HUDEP-2 (cell line): ENCODE measurements around the gene CYB5RL.
"Not testable (repeated sequence)": the region's sequence is repeated elsewhere in the genome, so short reads cannot be mapped to it uniquely, and the experiment has no call there.

ENCODE experiments used
- DNase-seq, 76 experiments: peaks; one replicate each; lab custom pipeline; 2025; ENCODE audit not compliant: unreplicated experiment in 76 of 76; lab: John Stamatoyannopoulos, UW

CYB5RL gene

GRCh38 chr1:54199765-54200518, at the start of gene CYB5RL, which contains the start of gene MRPL37:
CYB5RL (minus strand) TSS chr1:54200030; CDS start chr1:54195616, 4,414 bp downstream.
MRPL37 (plus strand) TSS chr1:54200167; CDS start chr1:54200244, 77 bp downstream.
- DNase-seq, result peak in 74 of 76 experiments; percentile 38 to 96 (median 88)

GRCh38 chr1:54248966-54249365, 49.1 kb upstream of the CYB5RL start:
- DNase-seq, result no peak

GRCh38 chr1:54247863-54248515, 48.2 kb upstream of the CYB5RL start:
- no peak for DNase-seq

GRCh38 chr1:54246116-54246721, 46.4 kb upstream of the CYB5RL start:
- no peak for DNase-seq

GRCh38 chr1:54245501-54245900, 45.7 kb upstream of the CYB5RL start:
- DNase-seq, result no peak

- no peak for DNase-seq
Measured at GRCh38 chr1:54244655-54245054, 44.8 kb upstream of the CYB5RL start.

- DNase-seq, result no peak
Measured at GRCh38 chr1:54243022-54243421, 43.2 kb upstream of the CYB5RL start.

GRCh38 chr1:54241364-54241763, 41.5 kb upstream of the CYB5RL start:
- DNase-seq, result no peak

- DNase-seq, result no peak
Measured at GRCh38 chr1:54240741-54241335, 41.0 kb upstream of the CYB5RL start.

- DNase-seq, result no peak
Measured at GRCh38 chr1:54239631-54240031, 39.8 kb upstream of the CYB5RL start.

- DNase-seq, result no peak
Measured at GRCh38 chr1:54239035-54239383, 39.2 kb upstream of the CYB5RL start.

- no peak for DNase-seq
Measured at GRCh38 chr1:54238353-54239034, 38.7 kb upstream of the CYB5RL start.

GRCh38 chr1:54237586-54237985, 37.8 kb upstream of the CYB5RL start:
- DNase-seq, result no peak

GRCh38 chr1:54234284-54234683, 34.5 kb upstream of the CYB5RL start:
- peak in 4 of 76 experiments; percentile 7 to 18 (median 15) for DNase-seq

GRCh38 chr1:54233196-54233595, 33.4 kb upstream of the CYB5RL start:
- not testable (repeated sequence) for DNase-seq

GRCh38 chr1:54230507-54231339, 30.9 kb upstream of the CYB5RL start:
- peak in 44 of 76 experiments; percentile 11 to 71 (median 30) for DNase-seq

GRCh38 chr1:54229281-54229891, 29.6 kb upstream of the CYB5RL start:
- DNase-seq, result peak in 75 of 76 experiments; percentile 23 to 96 (median 87)

- no peak for DNase-seq
Measured at GRCh38 chr1:54228638-54229079, 28.8 kb upstream of the CYB5RL start.

- DNase-seq, result no peak
Measured at GRCh38 chr1:54227891-54228310, 28.1 kb upstream of the CYB5RL start.
